HG03066 (cell line): ENCODE results near the gene STX16.

Source experiments
- ATAC-seq: cut with Tn5 transposase; IDR thresholded peaks from one replicate; pipeline ENCODE4 v1.9.1; 2021; ENCODE audit warnings: low read depth; ENCODE audit not compliant: unreplicated experiment

The STX16 gene

DNA sequence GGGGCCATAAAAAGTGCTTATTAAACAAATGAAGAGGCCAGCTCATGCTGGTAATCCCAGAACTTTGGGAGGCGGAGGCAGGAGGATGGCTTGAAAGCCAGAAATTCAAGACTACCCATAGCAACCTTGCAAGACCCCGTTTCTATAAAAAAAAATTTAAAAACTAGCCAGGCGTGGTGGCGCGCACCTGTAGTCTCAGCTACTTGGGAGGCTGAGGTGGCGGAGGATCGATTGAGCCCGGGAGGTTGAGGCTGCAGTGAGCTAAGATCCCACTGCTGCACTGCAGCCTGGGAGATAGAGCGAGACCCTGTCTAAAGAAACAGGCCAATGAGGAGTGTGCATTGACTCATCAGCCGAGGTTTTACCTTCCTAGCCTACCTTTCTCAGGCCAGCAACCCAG, 56.7 kb downstream of the STX16 start:
- ATAC-seq: no peak

DNA sequence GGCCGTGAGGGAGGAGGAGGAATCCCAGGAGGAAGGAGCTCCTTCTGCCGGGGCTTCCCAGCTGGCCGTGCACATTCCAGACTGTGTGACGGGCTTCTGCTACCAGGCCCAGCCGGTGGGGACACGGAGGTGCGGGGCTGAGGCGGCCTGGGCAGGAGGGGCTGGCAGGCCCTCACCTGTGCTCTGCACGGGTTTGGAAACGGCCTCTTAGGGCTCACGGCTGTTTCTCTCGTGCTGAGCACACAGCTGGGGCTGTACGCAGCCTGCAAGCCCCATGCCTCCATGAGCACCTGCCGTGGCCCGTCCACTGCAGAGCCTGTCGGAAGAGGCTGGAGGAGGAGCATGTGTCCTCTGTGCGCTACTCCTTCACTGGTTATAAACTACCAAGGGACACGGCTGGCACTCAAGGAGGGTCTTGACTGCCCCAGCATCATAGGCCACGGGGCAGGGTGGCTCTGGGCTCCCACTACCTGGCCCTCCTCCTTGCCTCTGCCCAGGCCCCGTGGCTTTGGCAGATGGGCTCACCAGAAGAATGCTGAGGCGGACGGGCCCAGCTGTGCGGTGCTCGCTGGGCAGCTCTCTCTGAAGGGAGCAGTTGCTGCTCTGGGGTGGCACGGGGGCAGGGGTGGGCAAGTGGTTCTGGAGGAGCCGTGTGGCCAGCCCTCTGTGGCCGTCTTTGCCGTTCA, 57.3 kb downstream of the STX16 start:
- ATAC-seq: no peak

DNA sequence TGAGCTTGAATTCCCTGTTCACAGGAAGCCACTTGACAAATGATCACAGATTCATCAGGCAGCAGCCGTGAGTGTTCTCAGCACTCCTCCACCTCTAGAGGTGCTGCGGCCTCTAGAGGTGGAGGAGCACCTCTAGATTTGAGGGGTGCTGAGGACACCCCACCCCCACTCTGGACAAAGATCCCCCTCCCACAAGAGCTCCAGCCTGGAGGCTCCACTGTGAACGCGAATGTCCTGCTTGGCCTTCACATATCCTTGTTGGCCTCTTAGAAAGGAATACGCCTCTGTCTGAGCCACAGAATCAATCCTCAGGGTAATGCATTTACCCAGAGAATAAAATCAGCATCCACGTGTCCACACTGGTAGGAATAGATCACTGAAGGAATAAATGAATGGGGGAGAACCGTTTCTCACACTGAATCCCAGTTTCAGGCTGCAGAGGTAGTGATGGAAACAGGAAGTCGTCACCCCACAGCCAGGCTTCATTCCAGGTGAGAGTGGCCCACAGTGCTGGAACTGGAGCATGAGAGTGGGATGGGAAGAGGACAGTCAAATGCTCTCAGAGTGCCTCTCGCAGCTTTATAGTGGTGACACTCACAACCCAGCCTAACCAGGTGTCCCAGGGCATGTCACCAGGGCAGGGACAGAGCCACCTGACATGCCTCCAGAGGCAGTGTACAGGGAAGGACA, 58.1 kb downstream of the STX16 start:
- no peak for ATAC-seq

DNA sequence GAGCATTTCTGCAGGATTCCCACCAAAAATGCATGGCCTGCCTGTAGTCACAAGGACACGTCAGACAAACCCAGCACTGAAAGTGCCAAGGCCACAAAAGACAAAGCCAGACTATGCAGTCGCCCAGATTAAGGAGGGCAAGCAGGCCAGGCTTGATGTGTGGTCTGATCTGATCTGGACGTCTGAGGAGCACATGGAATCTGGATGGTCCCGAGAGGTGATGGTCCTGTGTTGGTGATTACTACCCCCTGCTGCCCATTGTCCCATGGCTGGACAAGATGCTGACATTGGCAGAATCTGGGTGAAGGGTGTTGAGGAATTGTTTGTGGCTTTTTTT, 58.6 kb downstream of the STX16 start:
- no peak for ATAC-seq

DNA sequence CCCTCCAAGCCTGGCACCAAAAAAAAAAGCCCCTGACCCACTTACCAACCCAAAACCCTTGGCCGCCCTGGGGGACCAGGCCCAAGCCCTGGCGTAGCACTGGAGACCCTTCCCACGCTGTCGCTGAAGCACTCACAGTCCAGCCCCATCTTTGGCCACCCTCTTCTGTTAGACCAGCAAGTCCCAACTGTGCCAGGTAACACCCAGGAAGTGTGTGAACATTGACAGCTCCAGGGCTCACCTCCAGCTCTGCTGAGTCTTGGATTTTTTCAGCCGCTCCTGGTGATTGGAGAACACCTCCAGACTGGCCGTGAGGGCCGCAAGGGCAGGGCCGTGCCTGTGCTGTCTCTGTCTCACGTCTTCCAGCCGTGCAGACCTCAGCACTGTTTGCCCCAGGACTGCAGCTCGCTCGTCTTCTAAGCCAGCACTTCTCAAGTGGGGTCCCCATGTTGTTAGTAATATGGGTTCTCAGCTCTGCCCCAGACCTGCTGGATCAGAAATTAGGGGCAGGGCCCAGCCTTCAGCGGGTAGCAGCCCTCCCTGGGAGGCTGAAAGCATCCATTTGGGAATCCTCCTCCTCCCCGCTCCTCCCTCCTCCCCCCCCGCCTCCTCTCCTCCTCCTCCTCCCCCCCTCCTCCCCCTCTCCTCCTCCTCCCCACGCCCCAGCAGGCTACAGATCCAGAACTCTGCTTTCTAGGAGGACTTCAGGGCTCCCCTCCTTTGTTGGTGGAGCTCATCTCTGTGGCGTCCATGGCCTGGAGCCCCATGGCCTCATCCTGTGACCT, 59.6 kb downstream of the STX16 start:
- no peak for ATAC-seq

DNA sequence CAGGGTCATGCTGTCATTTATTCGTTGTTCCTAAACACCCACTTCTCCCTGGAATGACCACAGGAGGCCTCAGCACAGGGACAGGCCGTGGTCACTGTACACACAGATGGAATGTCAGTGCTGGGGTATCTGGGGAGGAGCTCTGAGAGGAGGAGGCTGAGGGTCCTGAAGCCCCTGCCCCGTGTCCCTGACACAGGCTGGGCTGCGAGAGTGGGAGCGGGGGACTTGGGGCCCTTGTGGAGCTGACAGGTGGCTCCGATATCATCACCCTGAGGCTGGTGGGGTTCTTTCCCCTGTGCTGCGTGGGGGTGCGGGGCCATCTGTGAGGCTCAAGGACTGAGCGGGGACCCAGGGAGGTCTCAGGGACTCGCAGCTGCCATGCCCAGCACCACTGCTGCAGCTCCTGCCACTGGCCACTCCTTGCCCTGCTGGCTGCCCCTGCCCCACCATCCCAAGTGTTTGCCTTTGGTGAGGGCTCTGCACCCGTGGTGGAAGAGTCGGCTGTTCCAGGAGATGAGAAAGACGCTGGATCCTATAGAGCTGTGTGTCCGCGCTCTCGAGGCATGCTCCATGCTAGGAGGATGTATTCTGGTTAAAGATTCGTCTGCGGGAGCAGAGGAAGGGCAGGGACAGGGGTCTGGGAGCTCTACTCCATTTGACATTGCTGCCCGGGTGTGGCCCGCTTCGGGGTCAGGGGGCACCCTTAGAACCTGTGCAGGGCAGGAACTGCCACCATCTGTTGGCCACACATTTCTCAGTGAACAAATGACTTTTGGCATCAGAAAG, 60.4 kb downstream of the STX16 start:
- ATAC-seq: no peak

DNA sequence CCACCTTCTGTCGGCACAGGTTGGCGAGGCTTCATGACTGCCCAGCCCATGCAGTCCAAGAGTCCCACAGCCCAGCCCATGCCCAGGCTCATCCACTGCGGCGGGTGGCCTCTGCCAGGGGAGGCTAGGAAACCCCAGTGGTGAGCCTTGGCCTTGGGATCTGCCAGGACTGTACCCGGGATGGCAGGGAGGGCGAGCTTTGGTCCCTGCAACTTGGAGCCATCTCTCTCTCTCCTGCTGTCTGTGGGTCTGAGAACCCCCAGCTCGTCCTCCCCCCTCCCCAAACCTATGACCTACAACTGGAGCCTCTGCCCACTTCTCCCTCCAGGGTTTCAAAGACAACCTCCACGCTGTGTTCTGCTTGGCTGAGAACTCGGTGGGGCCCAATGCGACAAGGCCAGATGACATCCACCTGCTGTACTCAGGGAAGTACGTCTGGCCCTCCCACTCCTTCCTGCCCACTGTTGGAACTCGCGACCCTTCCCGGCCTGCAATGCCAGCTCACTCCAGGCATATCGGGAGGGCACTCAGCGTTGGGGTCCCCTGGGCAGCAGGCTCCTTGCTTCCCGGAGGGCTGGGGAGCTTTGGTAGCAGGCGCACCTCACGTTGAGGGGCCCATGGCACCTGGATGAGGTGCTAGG, 61.2 kb downstream of the STX16 start:
- ATAC-seq: no peak

DNA sequence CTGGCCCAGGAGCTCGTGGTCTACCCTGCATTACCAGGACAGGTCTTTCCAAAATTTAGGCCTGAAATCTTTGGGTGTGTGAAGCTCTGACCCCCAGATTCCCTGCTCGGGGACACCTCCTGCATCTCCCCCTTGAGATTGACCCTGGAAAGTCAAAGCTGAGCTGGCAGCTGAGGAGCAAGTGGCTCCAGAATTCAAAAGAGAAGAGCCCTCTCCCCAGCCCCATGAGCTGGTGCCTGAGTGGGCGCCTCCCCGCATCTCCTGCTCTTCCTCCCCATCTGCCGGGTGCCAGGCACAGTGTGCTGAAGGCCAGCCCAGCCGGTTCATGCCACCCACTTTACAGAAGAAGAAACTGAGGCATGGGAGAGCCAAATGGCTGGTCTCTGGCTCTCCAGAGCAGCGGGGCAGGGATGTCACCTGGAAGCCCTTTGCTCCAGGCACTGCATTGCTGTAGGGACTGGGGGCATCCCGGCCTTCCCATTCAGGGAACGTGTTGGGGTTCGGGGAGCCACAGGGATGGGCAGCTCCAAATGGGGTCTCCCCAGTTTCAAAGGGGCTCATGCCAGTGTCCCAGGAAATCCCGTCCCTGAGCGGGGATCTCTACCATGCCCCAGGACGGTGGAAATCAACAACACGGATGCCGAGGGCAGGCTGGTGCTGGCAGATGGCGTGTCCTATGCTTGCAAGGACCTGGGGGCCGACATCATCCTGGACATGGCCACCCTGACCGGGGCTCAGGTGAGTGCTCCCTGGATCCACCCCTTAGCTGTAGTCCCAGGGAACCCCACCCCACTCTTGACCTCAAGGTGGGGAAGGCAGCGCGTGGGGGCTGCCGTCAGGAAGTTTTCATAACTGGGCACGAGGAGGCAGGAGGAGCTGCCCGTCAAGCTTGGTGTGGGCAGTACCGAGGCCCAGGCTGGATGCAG, 62.0 kb downstream of the STX16 start:
- no peak for ATAC-seq

DNA sequence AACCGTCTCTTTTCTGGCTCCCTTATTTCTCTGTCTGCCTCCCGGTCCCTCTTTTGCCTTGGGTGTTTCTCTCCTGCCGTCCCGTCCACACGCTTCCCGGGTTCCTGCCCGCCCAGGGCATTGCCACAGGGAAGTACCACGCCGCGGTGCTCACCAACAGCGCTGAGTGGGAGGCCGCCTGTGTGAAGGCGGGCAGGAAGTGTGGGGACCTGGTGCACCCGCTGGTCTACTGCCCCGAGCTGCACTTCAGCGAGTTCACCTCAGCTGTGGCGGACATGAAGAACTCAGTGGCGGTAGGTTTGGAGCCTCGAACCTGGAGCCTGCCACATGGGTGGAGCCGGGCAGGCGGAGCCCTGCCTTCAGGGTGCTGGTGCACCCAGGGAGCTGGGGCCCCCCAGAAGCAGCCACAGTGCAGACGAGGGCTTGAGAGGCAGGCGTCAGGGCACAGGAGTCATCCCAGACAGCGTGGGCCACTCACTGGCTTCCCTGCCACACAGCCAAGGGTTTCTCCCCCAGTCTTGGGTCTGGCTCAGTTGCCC, 62.8 kb downstream of the STX16 start:
- ATAC-seq: no peak

DNA sequence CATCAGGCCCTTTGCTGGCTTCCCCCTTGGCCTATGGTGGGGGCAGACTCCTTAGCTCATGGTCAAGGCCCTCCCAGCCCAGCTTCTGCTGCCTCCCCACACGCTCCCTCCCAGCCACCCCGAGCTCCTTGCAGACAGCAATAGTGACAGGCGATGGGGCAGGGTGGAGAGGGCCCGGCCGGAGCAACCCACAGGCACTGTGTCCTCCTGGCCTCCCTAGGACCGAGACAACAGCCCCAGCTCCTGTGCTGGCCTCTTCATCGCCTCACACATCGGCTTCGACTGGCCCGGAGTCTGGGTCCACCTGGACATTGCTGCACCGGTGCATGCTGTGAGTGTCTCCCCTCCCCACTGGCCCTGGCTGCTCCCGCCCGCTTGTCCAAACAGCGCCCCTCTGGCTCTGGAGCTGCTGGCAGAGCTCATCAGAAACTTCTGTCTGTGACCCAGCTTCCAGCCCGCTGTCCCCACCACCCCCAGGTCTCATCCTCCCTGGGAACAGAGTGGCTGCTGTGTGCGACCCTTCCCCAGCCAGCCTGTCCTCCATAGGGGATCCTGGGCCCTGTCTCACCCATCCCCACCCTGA, 63.3 kb downstream of the STX16 start:
- ATAC-seq: no peak

DNA sequence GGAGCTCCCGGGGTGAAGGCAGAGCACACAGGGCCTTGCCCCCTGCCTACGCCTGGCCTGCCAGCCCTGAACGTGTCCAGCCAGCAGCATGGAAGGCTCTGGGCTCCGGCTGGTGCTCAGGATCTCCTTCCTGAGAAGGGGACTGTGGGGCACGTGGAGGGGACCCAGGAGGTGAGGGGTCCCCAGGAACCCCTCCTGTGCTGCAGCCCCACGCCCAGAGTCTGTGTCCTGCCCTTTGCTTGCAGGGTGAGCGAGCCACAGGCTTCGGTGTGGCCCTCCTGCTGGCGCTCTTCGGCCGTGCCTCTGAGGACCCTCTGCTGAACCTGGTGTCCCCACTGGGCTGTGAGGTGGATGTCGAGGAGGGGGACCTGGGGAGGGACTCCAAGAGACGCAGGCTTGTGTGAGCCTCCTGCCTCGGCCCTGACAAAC, 63.9 kb downstream of the STX16 start:
- ATAC-seq: no peak

DNA sequence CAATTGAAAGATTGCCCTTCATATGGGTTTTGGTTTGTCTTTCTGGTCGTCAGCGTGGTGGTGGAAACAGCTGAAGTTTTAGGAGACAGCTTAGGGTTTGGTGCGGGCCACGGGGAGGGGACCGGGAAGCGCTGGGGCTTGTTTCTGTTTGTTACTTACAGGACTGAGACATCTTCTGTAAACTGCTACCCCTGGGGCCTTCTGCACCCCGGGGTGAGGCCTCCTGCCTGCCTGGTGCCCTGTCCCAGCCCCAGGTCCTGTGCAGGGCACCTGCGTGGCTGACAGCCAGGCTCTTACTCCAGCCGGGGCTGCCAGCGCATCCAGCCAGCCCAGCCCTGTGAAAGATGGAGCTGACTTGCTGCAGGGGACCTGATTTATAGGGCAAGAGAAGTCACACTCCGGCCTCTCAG, 64.3 kb downstream of the STX16 start:
- no peak for ATAC-seq

DNA sequence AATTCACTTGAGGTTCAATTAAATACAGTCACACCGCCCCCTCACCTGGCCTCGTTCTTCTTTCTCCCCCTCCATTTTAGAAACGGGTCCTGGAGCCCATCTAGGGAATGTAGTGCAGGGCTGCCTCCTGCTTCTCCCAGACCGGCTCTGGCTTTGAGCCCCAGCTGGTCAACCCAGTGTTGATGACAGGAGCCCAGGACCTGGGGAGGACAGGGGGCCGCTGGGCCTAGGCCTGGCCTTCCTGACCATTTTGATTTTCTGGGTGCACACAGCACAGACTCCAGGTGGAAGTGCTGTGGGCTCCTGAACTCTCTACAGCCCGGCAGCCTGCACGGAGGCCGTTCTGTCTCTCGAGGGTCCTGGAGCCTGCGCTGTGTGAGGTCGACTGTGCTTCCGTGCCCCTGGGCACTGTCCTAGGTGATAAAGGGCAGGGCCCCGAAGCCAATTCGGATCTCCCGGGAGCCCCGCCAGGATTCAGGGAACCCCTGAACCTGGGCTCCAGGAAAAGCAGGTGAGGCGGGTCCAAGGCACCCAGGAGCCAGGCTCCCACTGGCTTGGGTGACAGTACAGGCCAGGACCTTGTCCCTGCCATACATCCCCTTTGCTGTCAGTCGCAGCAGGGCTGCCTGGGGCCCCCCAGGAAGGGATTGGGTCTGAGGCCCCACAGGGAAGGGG, 64.9 kb downstream of the STX16 start:
- ATAC-seq: no peak

DNA sequence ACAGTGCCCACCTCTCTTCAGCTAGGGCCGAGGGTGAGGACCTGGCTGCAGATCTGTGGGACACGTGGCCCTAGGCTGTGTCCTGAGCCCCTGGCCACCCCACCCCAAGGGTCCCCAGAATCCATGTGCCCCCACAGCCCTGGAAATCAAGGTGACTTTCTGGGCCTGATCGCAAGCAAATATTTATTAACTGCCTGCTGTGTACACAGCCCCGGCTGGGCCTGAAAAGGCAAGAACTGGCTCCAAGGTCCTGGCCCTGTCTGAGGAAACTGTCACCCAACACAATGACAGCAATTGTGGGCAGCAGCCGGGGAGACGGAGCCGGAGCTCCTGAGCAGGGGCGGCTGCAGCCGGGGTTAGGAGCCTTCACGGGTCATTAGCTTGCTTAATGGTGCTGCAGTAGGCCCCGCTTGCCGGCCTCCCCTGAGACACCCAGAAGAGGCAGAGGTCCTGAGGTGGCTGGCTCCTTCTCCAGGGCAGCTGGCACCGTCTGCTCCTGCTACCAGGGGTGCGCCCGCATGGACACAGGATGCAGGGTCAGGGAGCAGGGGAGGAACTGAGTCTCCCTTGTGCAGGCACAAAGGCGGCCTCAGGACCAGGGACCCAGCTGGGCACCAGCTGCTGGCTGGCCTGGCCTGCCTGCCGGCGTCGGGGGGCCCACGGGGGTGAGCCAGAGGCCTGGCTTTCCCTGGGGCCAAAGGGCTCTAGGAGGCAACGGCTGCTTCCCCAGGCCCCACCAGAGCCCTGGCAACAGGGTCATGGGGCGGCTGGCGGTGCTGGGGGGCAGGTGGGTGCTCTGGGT, 65.6 kb downstream of the STX16 start:
- no peak for ATAC-seq

DNA sequence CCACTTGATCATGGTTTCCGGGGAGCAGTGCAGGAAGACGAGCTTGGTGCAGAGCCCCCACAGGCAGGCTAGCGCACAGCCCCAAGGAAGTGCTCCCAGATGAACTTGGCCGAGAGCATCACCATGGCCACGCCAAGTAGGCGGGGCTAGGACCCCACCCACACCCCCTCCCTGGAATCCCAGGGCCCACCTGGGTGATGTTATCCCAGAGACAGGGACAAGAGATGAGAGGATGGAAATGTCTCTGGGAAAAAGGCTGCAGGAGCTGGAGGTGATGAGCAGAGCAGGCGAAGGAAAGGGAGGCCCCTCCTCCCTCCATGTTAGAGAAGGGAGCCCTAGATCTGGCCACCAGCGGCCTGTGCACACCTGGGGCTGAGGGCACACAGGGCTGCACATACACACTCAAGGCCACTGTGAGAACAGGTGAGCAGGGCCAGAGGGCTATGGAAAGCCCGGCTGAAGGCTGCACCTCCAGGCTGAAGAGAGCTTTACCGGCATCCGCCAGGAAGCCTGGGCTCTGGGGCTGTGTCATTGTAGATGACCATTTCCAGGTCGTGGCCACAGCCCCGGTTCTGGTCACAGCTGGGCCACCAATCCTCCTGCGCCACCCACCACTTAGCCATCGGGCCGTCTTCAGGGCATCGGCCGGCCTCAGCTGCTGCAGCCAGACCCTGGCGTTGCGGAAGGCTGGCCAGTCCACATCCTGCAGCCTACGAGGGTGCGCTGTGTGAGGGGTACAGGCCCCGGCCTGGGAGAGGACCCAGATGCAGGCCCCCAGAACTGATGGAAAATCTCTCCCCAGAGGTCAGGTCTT, 66.4 kb downstream of the STX16 start:
- ATAC-seq: no peak

DNA sequence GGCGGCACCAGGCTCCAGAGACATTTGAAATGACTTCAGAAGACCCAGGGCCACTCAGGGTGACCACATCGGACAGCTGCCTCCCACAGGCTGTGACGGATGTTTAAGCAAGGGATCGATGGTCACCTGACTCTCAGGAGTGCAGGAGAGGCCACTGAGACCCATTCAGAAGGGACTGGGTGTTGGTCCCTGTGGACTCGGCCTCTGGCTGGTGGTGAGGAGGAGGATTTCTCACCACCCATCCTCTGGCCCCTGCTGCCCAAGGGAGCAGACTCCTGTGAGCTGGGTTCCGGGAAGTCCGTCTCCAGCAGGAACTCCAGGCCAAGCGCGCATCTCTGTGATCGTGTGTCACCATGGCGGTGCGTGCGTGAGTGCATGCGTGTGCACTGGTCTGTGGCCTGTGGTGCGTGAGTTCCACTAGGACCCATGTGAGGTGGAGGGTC, 67.1 kb downstream of the STX16 start:
- no peak for ATAC-seq

DNA sequence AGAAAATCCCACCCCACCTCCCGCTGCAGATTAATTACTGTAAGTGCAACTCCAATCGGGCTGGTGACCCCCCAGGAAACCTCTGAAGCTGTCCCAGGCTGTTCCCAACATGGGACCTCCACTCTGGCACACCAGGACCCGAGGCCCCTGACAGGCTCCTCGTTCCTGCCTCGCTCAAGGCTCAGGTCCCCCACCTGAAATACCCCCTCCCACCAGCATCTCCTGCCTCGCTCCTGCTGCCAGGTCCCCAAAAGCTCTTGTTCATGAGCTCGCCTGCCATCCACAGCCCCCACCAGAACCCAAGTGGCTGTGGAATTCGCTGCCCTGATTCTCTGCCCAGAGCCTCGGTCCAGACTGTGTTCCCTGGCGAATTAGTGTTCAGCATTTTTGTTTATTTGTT, 67.6 kb downstream of the STX16 start:
- ATAC-seq: no peak
